Measurements from ENCODE around the gene UGT2A1. TPM values are rescaled to one million over a fixed set of nuclear protein-coding genes. Genes with fewer than 3 reads are reported as not detected.

Gene UGT2A1
- total and polyA plus RNA-seq, 2 of the 13 experiments (the other 11 are each of a cell fraction or from before 2014, with no cell fraction given): not detected

Small RNA genes lying within 50 kb of the gene (small RNA-seq; reads per million reads assigned to genes)
- 0 reads per million in 3 experiments for gene UGT2A2 (ENCODE audit: insufficient read depth in 2 of 3, insufficient read length in 3 of 3, low read depth in 2 of 3, low replicate concordance in 1 of 3)

Other genes with a start within 250 kb of the UGT2A1 start
- gene UGT2B4, start 157.3 kb downstream of the UGT2A1 start, total RNA-seq (2016; rRNA removed; fragmentation: Illumina TruSeq; extraction: Trizol): 9.3 and 14.2 TPM in 2 replicates
- 5.0 and 14.1 TPM in 2 replicates for gene UGT2B4, start 157.3 kb downstream of the UGT2A1 start, polyA plus RNA-seq (2011; rRNA removed)
- not detected in 2 replicates for gene UGT2A2, start 13.6 kb downstream of the UGT2A1 start, total RNA-seq (2016; rRNA removed; fragmentation: Illumina TruSeq; extraction: Trizol)
- not detected in 2 replicates for gene UGT2A2, start 13.6 kb downstream of the UGT2A1 start, polyA plus RNA-seq (2011; rRNA removed)
- gene SULT1B1, start 107.4 kb upstream of the UGT2A1 start, total RNA-seq (2016; rRNA removed; fragmentation: Illumina TruSeq; extraction: Trizol): 0.20 and 0.21 TPM in 2 replicates
- 0.25 TPM in 2 replicates for gene SULT1B1, start 107.4 kb upstream of the UGT2A1 start, polyA plus RNA-seq (2011; rRNA removed)
- gene SULT1E1, start 206.9 kb upstream of the UGT2A1 start, total RNA-seq (2016; rRNA removed; fragmentation: Illumina TruSeq; extraction: Trizol): 3.7 and 3.9 TPM in 2 replicates
- 1.7 and 1.8 TPM in 2 replicates for gene SULT1E1, start 206.9 kb upstream of the UGT2A1 start, polyA plus RNA-seq (2011; rRNA removed)